Naive thymus-derived CD8-positive, alpha-beta T cell (primary cell): Measurements from ENCODE around the gene RCOR2. TPM values are rescaled to one million over a fixed set of nuclear protein-coding genes. Genes with fewer than 3 reads are reported as not detected.

ENCODE experiments used
- ATAC-seq, 2 donors: fragments of 150-1000 bp; cut with Tn5 transposase in 1 of 2; sonication (Bioruptor Pico), chemical (Tn5 transposase) in 1 of 2; 1 replicate in 1 of 2; 2 replicates in 1 of 2; pipeline ENCODE4 v1.10.0; 2021; ENCODE audit warnings: mild to moderate bottlenecking in 2 of 2, moderate library complexity in 2 of 2
- POLR2A ChIA-PET: fragments of 350-600 bp; sonication (Branson Sonifier 250); formaldehyde crosslinking; loops from one replicate; lab custom pipeline; 2021; ENCODE audit warnings: antibody characterized with exemption; lab: Charles Lee
- DNase-seq, 10 donors: peaks; one replicate each; pipeline versions ENCODE4 v3.0.0 to v3.0.0-alpha.2; 2020 to 2022
- H3K27ac Mint-ChIP-seq, 10 donors: one replicate each; pipeline ENCODE4 v1.8.0; 2020 to 2022; ENCODE audit warnings: mild to moderate bottlenecking in 10 of 10, mixed read lengths in 10 of 10, moderate library complexity in 4 of 10, inconsistent platforms in 1 of 10
- H3K27me3 Mint-ChIP-seq, 5 donors: one replicate each; pipeline ENCODE4 v1.8.0; 2021 to 2022; ENCODE audit warnings: mixed read lengths in 5 of 5
- H3K36me3 Mint-ChIP-seq, 3 donors: one replicate each; pipeline ENCODE4 v1.8.0; 2020 to 2022; ENCODE audit warnings: mixed read lengths in 3 of 3, mild to moderate bottlenecking in 2 of 3, inconsistent platforms in 1 of 3
- H3K4me1 Mint-ChIP-seq, 4 donors: one replicate each; pipeline ENCODE4 v1.8.0; 2021 to 2022; ENCODE audit warnings: mixed read lengths in 4 of 4
- H3K4me3 Mint-ChIP-seq, 10 donors: one replicate each; pipeline ENCODE4 v1.8.0; 2020 to 2022; ENCODE audit warnings: mild to moderate bottlenecking in 10 of 10, mixed read lengths in 10 of 10, moderate library complexity in 6 of 10, inconsistent platforms in 1 of 10
- H3K9me3 Mint-ChIP-seq, 9 donors: one replicate each; pipeline ENCODE4 v1.8.0; 2020 to 2022; ENCODE audit warnings: mixed read lengths in 9 of 9, mild to moderate bottlenecking in 3 of 9, inconsistent platforms in 1 of 9, moderate library complexity in 1 of 9
- polyA plus RNA-seq, 3 donors: library from polyadenylated mRNA; unstranded; fragments of 300-500 nt; fragmentation: Illumina TruSeq; gene quantifications; one replicate each; pipeline ENCODE4 v1.2.3, GENCODE V29; 2021
- total RNA-seq, 8 experiments: library from RNA in 2 of 8; stranded (reverse) in 2 of 8; gene quantifications; one replicate each; pipeline ENCODE4 v1.2.3 and lab custom pipeline; 2021 to 2026

RCOR2 gene
- total and polyA plus RNA-seq, 5 experiments from 2014 or later, result 0.14 TPM; not detected in 4

- H3K9me3 Mint-ChIP-seq, result no peaks in the 10 kb centered on the region
- peak overlapping the region; percentile 5 to 96 (median 69) for H3K4me3 Mint-ChIP-seq
- peaks cover 12 to 45% (median 33%) of the 10 kb centered on the region in 4 donors for H3K4me1 Mint-ChIP-seq
- ATAC-seq (no peak), DNase-seq (no peak)
- no peaks in the 10 kb centered on the region for H3K27me3 Mint-ChIP-seq
- POLR2A ChIA-PET, result no interaction called here
- peaks cover 0 to 6% (median 0%) of the 10 kb centered on the region in 3 donors for H3K36me3 Mint-ChIP-seq
- peak overlapping the region in 8 of 10 donors; percentile 5 to 78 (median 39) for H3K27ac Mint-ChIP-seq
These were observed 23.8 kb upstream of the RCOR2 start for GRCh38 chr11:63940786-63941185.

- DNase-seq (no peak), ATAC-seq (no peak)
- peaks cover 0 to 6% (median 0%) of the 10 kb centered on the region in 3 donors for H3K36me3 Mint-ChIP-seq
- no peaks in the 10 kb centered on the region for H3K27me3 Mint-ChIP-seq
- peak overlapping the region; percentile 85 to 97 (median 94) for H3K4me3 Mint-ChIP-seq
- no peaks in the 10 kb centered on the region for H3K9me3 Mint-ChIP-seq
- POLR2A ChIA-PET, result interaction anchor here (0.6 to 1.2 kb wide), 3 partner anchors 19 to 346 kb away, joined by 3 to 4 read pairs (median 3); no protein-coding TSS in a partner anchor
- H3K4me1 Mint-ChIP-seq, result peaks cover 12 to 44% (median 33%) of the 10 kb centered on the region in 4 donors
- H3K27ac Mint-ChIP-seq, result peak overlapping the region; percentile 72 to 94 (median 86)
These were observed 22.5 kb upstream of the RCOR2 start for GRCh38 chr11:63939397-63939891.

GRCh38 chr11:63938479-63939396, 21.8 kb upstream of the RCOR2 start, which contains the start of gene NAA40:
Gene NAA40 (plus strand): TSS chr11:63939002. CDS start chr11:63939097, 95 bp downstream.
- POLR2A ChIA-PET, result interaction anchor here (0.6 to 1.2 kb wide), 5 partner anchors 18 to 346 kb away, joined by 3 to 4 read pairs (median 3); partner anchors contain the start of gene COX8A
- H3K27me3 Mint-ChIP-seq, result no peaks in the 10 kb centered on the region
- peak within 1 kb of the TSS; percentile 85 to 97 (median 96) for H3K4me3 Mint-ChIP-seq
- peak within 1 kb of the TSS; percentile 79 to 95 (median 93) for H3K27ac Mint-ChIP-seq
- H3K36me3 Mint-ChIP-seq, result peaks cover 0 to 6% (median 0%) of the 10 kb centered on the region in 3 donors
- ATAC-seq (peak; percentile 86 to 91), DNase-seq (peak; percentile 84 to 95 (median 89))
- H3K4me1 Mint-ChIP-seq, result peaks cover 9 to 41% (median 29%) of the 10 kb centered on the region in 4 donors
- no peaks in the 10 kb centered on the region for H3K9me3 Mint-ChIP-seq

GRCh38 chr11:63937713-63938478, 20.9 kb upstream of the RCOR2 start:
- Mint-ChIP-seq H3K27me3 (no peaks in the 10 kb centered on the region), H3K9me3 (no peaks in the 10 kb centered on the region), H3K4me1 (peaks cover 9 to 37% (median 29%) of the 10 kb centered on the region in 4 donors), H3K4me3 (peak overlapping the region; percentile 85 to 97 (median 96)), H3K36me3 (peaks cover 0 to 6% (median 0%) of the 10 kb centered on the region in 3 donors), H3K27ac (peak overlapping the region; percentile 63 to 95 (median 93))
- DNase-seq (peak in 1 of 10 donors; percentile 31), ATAC-seq (peak; percentile 29 to 34)
- POLR2A ChIA-PET, result interaction anchor here (0.6 to 0.7 kb wide), 3 partner anchors 116 to 553 kb away, joined by 3 to 7 read pairs (median 3); no protein-coding TSS in a partner anchor

DNA sequence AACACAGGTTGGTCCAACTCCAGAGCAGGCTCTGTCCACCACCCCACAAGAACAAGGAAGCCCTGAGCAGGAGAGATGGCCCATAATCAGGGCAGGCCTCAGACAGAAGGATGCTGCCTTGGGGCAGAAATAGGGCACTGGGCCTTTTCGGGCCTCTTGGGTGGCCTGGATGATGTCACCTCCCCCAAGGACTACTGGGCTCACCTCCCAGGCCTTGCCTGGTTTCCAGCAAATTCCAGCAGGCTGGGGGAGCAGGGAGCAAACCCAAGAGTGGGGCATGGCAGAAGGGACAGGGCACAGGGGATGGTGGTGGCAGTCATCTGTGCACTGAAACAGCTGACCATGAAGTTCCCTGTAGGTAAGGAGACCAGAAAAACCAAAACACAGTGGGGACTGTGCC, 16.5 kb upstream of the RCOR2 start:
- peak overlapping the region in 1 of 10 donors; percentile 29 for H3K27ac Mint-ChIP-seq
- no peak overlapping the region for H3K4me3 Mint-ChIP-seq
- no peak for ATAC-seq
- no peaks in the 10 kb centered on the region for H3K9me3 Mint-ChIP-seq
- no peak for DNase-seq
- POLR2A ChIA-PET, result no interaction called here
- no peaks in the 10 kb centered on the region for H3K36me3 Mint-ChIP-seq
- H3K4me1 Mint-ChIP-seq, result peaks cover 4 to 12% (median 9%) of the 10 kb centered on the region in 4 donors
- no peaks in the 10 kb centered on the region for H3K27me3 Mint-ChIP-seq

DNA sequence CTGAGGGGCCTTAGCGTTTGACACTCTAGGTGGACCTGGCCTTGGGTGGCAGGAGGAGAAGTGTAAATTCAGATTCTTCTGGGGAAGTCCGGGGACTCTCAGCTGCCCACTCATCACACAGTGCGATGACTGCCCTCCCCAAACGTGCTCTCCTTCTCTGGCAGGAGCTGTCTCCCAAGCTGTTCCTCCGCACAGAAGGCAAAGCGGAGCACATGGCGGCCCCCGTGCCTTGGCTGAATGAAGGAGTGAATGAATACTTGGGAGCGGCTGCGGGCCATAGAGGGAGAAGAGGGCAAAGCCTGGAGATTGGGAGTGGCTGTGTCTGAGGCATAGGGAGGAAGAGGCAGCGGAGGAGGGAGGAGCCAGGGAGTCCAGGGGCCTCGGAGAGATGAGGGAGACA, 14.9 kb upstream of the RCOR2 start:
- DNase-seq, result no peak
- H3K27ac Mint-ChIP-seq, result no peak overlapping the region
- peaks cover 0 to 2% (median 0%) of the 10 kb centered on the region in 4 donors for H3K4me1 Mint-ChIP-seq
- H3K9me3 Mint-ChIP-seq, result no peaks in the 10 kb centered on the region
- no peak overlapping the region for H3K4me3 Mint-ChIP-seq
- no peaks in the 10 kb centered on the region for H3K36me3 Mint-ChIP-seq
- no peak for ATAC-seq
- H3K27me3 Mint-ChIP-seq, result no peaks in the 10 kb centered on the region
- POLR2A ChIA-PET, result interaction anchor here (0.8 kb wide), 1 partner anchor 18 kb away, joined by 3 read pairs; no protein-coding TSS in a partner anchor

DNA sequence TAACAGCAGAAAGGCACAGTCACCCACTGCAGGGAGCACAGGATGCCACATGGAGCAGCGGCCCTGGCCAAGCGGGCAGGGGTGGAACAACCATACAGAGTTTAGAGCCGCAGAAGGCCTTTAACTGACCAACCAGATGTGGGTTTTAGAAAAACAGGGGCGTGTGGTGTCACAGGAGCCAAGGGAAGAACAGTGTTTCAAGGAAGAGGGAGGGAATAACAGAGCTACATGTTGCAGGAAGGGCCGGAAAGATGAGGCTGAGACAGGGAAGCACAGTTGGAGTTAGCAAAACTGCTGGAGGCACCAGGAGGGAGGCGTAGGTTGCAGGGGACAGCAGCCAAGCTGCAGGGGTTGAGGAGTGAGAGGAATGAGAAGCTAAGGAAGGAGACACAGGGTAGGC, 14.1 kb upstream of the RCOR2 start:
- peaks cover 0 to 2% (median 0%) of the 10 kb centered on the region in 4 donors for H3K4me1 Mint-ChIP-seq
- H3K36me3 Mint-ChIP-seq, result no peaks in the 10 kb centered on the region
- no peak for ATAC-seq
- H3K9me3 Mint-ChIP-seq, result no peaks in the 10 kb centered on the region
- no peak overlapping the region for H3K4me3 Mint-ChIP-seq
- no peak overlapping the region for H3K27ac Mint-ChIP-seq
- no peak for DNase-seq
- POLR2A ChIA-PET, result interaction anchor here (0.8 kb wide), 1 partner anchor 17 kb away, joined by 3 read pairs; no protein-coding TSS in a partner anchor
- H3K27me3 Mint-ChIP-seq, result no peaks in the 10 kb centered on the region

DNA sequence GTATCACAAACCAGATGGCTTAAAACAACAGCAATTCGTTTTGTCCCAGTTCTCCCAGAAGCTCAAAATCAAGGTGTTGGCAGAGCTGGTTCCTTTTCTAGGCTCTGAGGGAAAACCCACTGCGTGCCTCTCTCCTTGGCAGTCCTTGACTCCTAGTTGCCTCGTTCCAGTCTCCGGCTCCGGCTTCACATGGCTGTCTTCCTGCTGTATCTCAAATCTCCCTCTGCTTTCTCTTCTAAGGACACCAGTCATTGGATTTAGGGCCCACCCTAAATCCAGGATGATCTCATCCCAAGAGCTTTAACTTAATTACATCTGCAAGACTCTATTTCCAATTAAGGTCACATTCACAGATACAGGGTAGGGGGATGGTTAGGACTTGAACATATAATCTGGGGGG, 12.7 kb upstream of the RCOR2 start:
- ATAC-seq, result no peak
- Mint-ChIP-seq H3K9me3 (no peaks in the 10 kb centered on the region), H3K4me3 (no peak overlapping the region), H3K27me3 (no peaks in the 10 kb centered on the region), H3K4me1 (no peaks in the 10 kb centered on the region), H3K27ac (no peak overlapping the region), H3K36me3 (no peaks in the 10 kb centered on the region)
- no peak for DNase-seq
- POLR2A ChIA-PET, result no interaction called here

GRCh38 chr11:63923319-63923718, 6.4 kb upstream of the RCOR2 start:
- Mint-ChIP-seq H3K9me3 (no peaks in the 10 kb centered on the region), H3K27me3 (no peaks in the 10 kb centered on the region), H3K4me3 (no peak overlapping the region), H3K4me1 (peaks cover 4 to 13% (median 9%) of the 10 kb centered on the region in 4 donors), H3K27ac (peak overlapping the region in 2 of 10 donors; percentile 48 to 53), H3K36me3 (no peaks in the 10 kb centered on the region)
- POLR2A ChIA-PET, result no interaction called here
- ATAC-seq (no peak), DNase-seq (no peak)

DNA sequence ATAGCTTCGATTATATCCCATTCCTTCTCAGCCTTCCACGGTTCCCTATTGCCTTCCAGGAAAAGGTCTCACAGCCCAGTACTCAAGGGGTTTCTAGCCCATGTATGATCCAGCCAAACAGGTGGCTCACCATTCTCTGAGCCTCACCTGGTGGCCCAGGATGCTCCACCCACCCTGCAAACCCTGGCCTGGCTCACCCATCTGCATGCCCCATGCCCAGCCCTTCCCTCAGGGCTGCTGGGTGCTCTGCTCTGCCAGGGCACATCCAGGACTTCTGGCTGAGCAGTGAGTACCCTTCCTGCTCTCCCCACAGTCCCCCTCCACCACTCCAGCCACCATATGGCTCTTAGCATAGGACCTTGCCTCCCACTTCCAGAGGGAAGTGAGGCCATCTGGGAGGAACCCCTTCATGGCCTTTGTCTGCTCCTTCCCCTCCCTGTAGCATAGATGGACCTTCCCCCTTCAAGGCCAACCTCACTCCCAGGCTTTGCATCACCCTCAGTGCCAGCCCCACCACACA, 5.8 kb upstream of the RCOR2 start:
- Mint-ChIP-seq H3K36me3 (no peaks in the 10 kb centered on the region), H3K4me3 (no peak overlapping the region), H3K9me3 (no peaks in the 10 kb centered on the region), H3K27me3 (no peaks in the 10 kb centered on the region), H3K4me1 (peaks cover 5 to 13% (median 10%) of the 10 kb centered on the region in 4 donors), H3K27ac (no peak overlapping the region)
- POLR2A ChIA-PET, result no interaction called here
- ATAC-seq (no peak), DNase-seq (no peak)

GRCh38 chr11:63920939-63921417, 4.0 kb upstream of the RCOR2 start:
- Mint-ChIP-seq H3K27me3 (no peaks in the 10 kb centered on the region), H3K27ac (no peak overlapping the region), H3K4me1 (peaks cover 9 to 21% (median 18%) of the 10 kb centered on the region in 4 donors), H3K4me3 (no peak overlapping the region), H3K36me3 (no peaks in the 10 kb centered on the region), H3K9me3 (no peaks in the 10 kb centered on the region)
- ATAC-seq (no peak), DNase-seq (peak in 3 of 10 donors; percentile 25 to 72 (median 38))
- POLR2A ChIA-PET, result interaction anchor here (0.7 to 1.1 kb wide), 4 partner anchors 18 to 979 kb away, joined by 3 read pairs; partner anchors contain the start of gene NAA40
